Measurements from ENCODE around the gene GABRA1.

Gene GABRA1

GRCh38 chr5:161847941-161848391, at the start of gene GABRA1:
Gene GABRA1 (plus strand): TSS chr5:161848120. CDS start chr5:161850811, 2,691 bp downstream.
- DNase-seq (ENCODE audit: low read depth, low spot score), result peak; percentile 16

GRCh38 chr5:161799316-161799715, 48.6 kb upstream of the GABRA1 start:
- no peak for DNase-seq (ENCODE audit: low read depth, low spot score)

- no peak for DNase-seq (ENCODE audit: low read depth, low spot score)
These were observed 43.7 kb upstream of the GABRA1 start for GRCh38 chr5:161804263-161804662.

GRCh38 chr5:161846746-161847145, 1.2 kb upstream of the GABRA1 start:
- DNase-seq (ENCODE audit: low read depth, low spot score), result peak; percentile 55

GRCh38 chr5:161847447-161847846, 473 bp upstream of the GABRA1 start:
- DNase-seq (ENCODE audit: low read depth, low spot score), result no peak

- DNase-seq (ENCODE audit: low read depth, low spot score), result no peak
These were observed 2.6 kb downstream of the GABRA1 start for GRCh38 chr5:161850491-161850890.

GRCh38 chr5:161851691-161852299, 3.9 kb downstream of the GABRA1 start:
- no peak for DNase-seq (ENCODE audit: low read depth, low spot score)

- DNase-seq (ENCODE audit: low read depth, low spot score), result no peak
These were observed 9.4 kb downstream of the GABRA1 start for GRCh38 chr5:161857358-161857757.

- no peak for DNase-seq (ENCODE audit: low read depth, low spot score)
These were observed 15.3 kb downstream of the GABRA1 start for GRCh38 chr5:161863259-161863658.

- no peak for DNase-seq (ENCODE audit: low read depth, low spot score)
These were observed 15.9 kb downstream of the GABRA1 start for GRCh38 chr5:161863811-161864210.

- no peak for DNase-seq (ENCODE audit: low read depth, low spot score)
These were observed 17.6 kb downstream of the GABRA1 start for GRCh38 chr5:161865510-161865909.

GRCh38 chr5:161889971-161890370, 42.1 kb downstream of the GABRA1 start:
- peak; percentile 11 for DNase-seq (ENCODE audit: low read depth, low spot score)

GRCh38 chr5:161895514-161895913, 47.6 kb downstream of the GABRA1 start:
- DNase-seq (ENCODE audit: low read depth, low spot score), result no peak

GRCh38 chr5:161897033-161897432, 49.1 kb downstream of the GABRA1 start:
- no peak for DNase-seq (ENCODE audit: low read depth, low spot score)

GRCh38 chr5:161899590-161899989, 51.7 kb downstream of the GABRA1 start:
- DNase-seq (ENCODE audit: low read depth, low spot score), result no peak

GRCh38 chr5:161900981-161901380, 53.1 kb downstream of the GABRA1 start:
- DNase-seq (ENCODE audit: low read depth, low spot score), result no peak

- DNase-seq (ENCODE audit: low read depth, low spot score), result no peak
These were observed 73.9 kb downstream of the GABRA1 start for GRCh38 chr5:161921781-161922180.

GRCh38 chr5:161924270-161924669, 76.3 kb downstream of the GABRA1 start:
- no peak for DNase-seq (ENCODE audit: low read depth, low spot score)

GRCh38 chr5:161925960-161926359, 78.0 kb downstream of the GABRA1 start:
- DNase-seq (ENCODE audit: low read depth, low spot score), result no peak

- DNase-seq (ENCODE audit: low read depth, low spot score), result no peak
These were observed 86.6 kb downstream of the GABRA1 start for GRCh38 chr5:161934486-161934885.

GRCh38 chr5:161944974-161945373, 97.1 kb downstream of the GABRA1 start:
- DNase-seq (ENCODE audit: low read depth, low spot score), result no peak

- no peak for DNase-seq (ENCODE audit: low read depth, low spot score)
These were observed 99.0 kb downstream of the GABRA1 start for GRCh38 chr5:161946911-161947310.

Measured in astrocyte of the hippocampus (primary cell).